Caco-2 (cell line): Measurements from ENCODE around the gene MET. TPM values are rescaled to one million over a fixed set of nuclear protein-coding genes. Genes with fewer than 3 reads are reported as not detected.

Experiments used
- BruUV-seq: library from RNA; stranded (reverse); fragments of 400-500 nt; replicated peaks from 2 replicates; lab custom pipeline; 2021; lab: Mats Ljungman, UMichigan
- CTCF ChIA-PET: fragments of 300-600 bp; sonication (Branson Sonifier 250); formaldehyde crosslinking; loops from one replicate; lab custom pipeline; 2022; ENCODE audit warnings: antibody characterized with exemption; lab: Charles Lee
- POLR2A ChIA-PET: fragments of 300-600 bp; sonication (Branson Sonifier 250); formaldehyde crosslinking; loops from one replicate; lab custom pipeline; 2022; ENCODE audit warnings: antibody characterized with exemption; lab: Charles Lee
- DNase-seq, 2 experiments: peaks; one replicate each; pipeline versions ENCODE4 v3.0.0 to v3.0.0-alpha.2; 2020 to 2022
- H3K27me3 ChIP-seq: replicated peaks from 2 replicates; pipeline ENCODE4 v1.6.0; 2011; ENCODE audit warnings: low read length; ENCODE audit not compliant: control insufficient read depth, insufficient read depth
- H3K36me3 ChIP-seq: 2 replicates; pipeline ENCODE4 v1.5.1; 2011; ENCODE audit warnings: low read length; ENCODE audit not compliant: control insufficient read depth, insufficient read depth
- H3K4me1 ChIP-seq: fragments of 250-450 bp; sonication (Bioruptor Pico); 2 replicates; pipeline ENCODE4 v1.5.1; 2020; ENCODE audit warnings: mild to moderate bottlenecking
- H3K4me3 ChIP-seq: 2 replicates; pipeline ENCODE4 v1.5.1; 2011; ENCODE audit warnings: low read depth, mild to moderate bottlenecking, control low read depth, low read length
- H3K9me3 ChIP-seq: fragments of 250-450 bp; sonication (Bioruptor Pico); 2 replicates; pipeline ENCODE4 v1.5.1; 2020; ENCODE audit warnings: mild to moderate bottlenecking, moderate library complexity
- H3K27ac Mint-ChIP-seq: one replicate; pipeline ENCODE4 v1.8.0; 2022; ENCODE audit warnings: mixed read lengths; ENCODE audit not compliant: unreplicated experiment
- H3K27me3 Mint-ChIP-seq: one replicate; pipeline ENCODE4 v1.8.0; 2022; ENCODE audit warnings: mixed read lengths; ENCODE audit not compliant: insufficient read depth, unreplicated experiment
- H3K36me3 Mint-ChIP-seq: one replicate; pipeline ENCODE4 v1.8.0; 2022; ENCODE audit warnings: mild to moderate bottlenecking, mixed read lengths; ENCODE audit not compliant: insufficient read depth, unreplicated experiment
- H3K4me1 Mint-ChIP-seq: one replicate; pipeline ENCODE4 v1.8.0; 2022; ENCODE audit warnings: low read depth, mixed read lengths; ENCODE audit not compliant: unreplicated experiment
- H3K4me3 Mint-ChIP-seq: one replicate; pipeline ENCODE4 v1.8.0; 2022; ENCODE audit warnings: mild to moderate bottlenecking, moderate library complexity, mixed read lengths; ENCODE audit not compliant: unreplicated experiment
- H3K9me3 Mint-ChIP-seq: one replicate; pipeline ENCODE4 v1.8.0; 2022; ENCODE audit warnings: mixed read lengths; ENCODE audit not compliant: unreplicated experiment
- intact Hi-C: fragments of 100-400 bp; cut with micrococcal nuclease; formaldehyde crosslinking; loops from one replicate; pipeline ENCODE4 v1.10.0; 2022; ENCODE audit not compliant: unreplicated experiment
- total RNA-seq: library from RNA; stranded (reverse); gene quantifications from 2 replicates; pipeline ENCODE4 v1.2.3, GENCODE V29; 2022
- TF ChIP-seq, protein P1 (sequence below), 2 experiments: fragments of 200-600 bp in 1 of 2; IDR thresholded peaks; 1 replicate in 1 of 2; 2 replicates in 1 of 2; pipeline versions ENCODE4 v1.5.1 to v1.8.0; 2011 to 2022; ENCODE audit warnings: antibody characterized with exemption in 1 of 2, control low read depth in 1 of 2, inconsistent platforms in 1 of 2, low read depth in 1 of 2, low read length in 1 of 2, mild to moderate bottlenecking in 1 of 2, moderate library complexity in 1 of 2; ENCODE audit not compliant: insufficient read depth in 1 of 2, severe bottlenecking in 1 of 2, unreplicated experiment in 1 of 2

MET gene
- total RNA-seq, 1 experiment from 2014 or later: 82.9 TPM

DNA sequence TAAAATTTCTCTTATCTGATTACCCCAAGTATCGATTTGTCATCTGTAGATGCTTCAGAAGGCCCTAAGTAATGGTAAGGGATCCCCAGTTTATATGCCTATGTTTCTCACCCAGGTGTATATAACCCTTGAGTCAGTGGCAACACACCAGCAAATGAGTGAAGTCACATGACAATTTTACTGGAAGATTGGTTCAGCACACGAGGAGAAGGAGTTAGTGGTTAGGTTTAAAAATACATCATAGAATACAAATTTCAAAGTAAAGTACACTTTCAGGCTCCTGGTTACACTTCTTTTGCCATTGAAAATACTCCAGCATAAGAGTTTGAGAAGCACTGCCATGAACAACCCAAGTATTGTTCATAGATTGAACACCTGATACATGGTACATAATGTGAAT lies 160.7 kb downstream of the MET start:
- Mint-ChIP-seq H3K4me3 (no peak overlapping the region), H3K36me3 (no peaks in the 10 kb centered on the region), H3K4me1 (no peaks in the 10 kb centered on the region), H3K27ac (no peak overlapping the region), H3K27me3 (no peaks in the 10 kb centered on the region), H3K9me3 (no peaks in the 10 kb centered on the region)
- TF ChIP-seq, protein P1, sequence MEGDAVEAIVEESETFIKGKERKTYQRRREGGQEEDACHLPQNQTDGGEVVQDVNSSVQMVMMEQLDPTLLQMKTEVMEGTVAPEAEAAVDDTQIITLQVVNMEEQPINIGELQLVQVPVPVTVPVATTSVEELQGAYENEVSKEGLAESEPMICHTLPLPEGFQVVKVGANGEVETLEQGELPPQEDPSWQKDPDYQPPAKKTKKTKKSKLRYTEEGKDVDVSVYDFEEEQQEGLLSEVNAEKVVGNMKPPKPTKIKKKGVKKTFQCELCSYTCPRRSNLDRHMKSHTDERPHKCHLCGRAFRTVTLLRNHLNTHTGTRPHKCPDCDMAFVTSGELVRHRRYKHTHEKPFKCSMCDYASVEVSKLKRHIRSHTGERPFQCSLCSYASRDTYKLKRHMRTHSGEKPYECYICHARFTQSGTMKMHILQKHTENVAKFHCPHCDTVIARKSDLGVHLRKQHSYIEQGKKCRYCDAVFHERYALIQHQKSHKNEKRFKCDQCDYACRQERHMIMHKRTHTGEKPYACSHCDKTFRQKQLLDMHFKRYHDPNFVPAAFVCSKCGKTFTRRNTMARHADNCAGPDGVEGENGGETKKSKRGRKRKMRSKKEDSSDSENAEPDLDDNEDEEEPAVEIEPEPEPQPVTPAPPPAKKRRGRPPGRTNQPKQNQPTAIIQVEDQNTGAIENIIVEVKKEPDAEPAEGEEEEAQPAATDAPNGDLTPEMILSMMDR (IDR thresholded peaks at IDR 0.05; ENCODE audit: insufficient read depth in 1 of 2, low read depth in 1 of 2, low read length in 1 of 2, severe bottlenecking in 1 of 2, unreplicated experiment in 1 of 2): no peak
- H3K9me3 ChIP-seq: no peaks in the 10 kb centered on the region
- H3K4me3 ChIP-seq: no peak overlapping the region
- no TSS peak for BruUV-seq
- intact Hi-C loops: no loop called here
- H3K4me1 ChIP-seq: no peaks in the 10 kb centered on the region
- H3K36me3 ChIP-seq: no peaks in the 10 kb centered on the region
- CTCF ChIA-PET: interaction anchor here (0.6 kb wide), 1 partner anchor 161 kb away, joined by 3 read pairs; the partner anchor contains the start of gene MET
- no peak for DNase-seq
- POLR2A ChIA-PET: no interaction called here
- no peaks in the 10 kb centered on the region for H3K27me3 ChIP-seq

- Mint-ChIP-seq H3K27ac (no peak overlapping the region), H3K36me3 (no peaks in the 10 kb centered on the region), H3K9me3 (no peaks in the 10 kb centered on the region), H3K27me3 (no peaks in the 10 kb centered on the region), H3K4me3 (no peak overlapping the region), H3K4me1 (no peaks in the 10 kb centered on the region)
- intact Hi-C loops: no loop called here
- ChIA-PET CTCF (no interaction called here), POLR2A (no interaction called here)
- H3K4me1 ChIP-seq: no peaks in the 10 kb centered on the region
- no peak for DNase-seq
- H3K36me3 ChIP-seq: no peaks in the 10 kb centered on the region
- no peaks in the 10 kb centered on the region for H3K9me3 ChIP-seq
- TF ChIP-seq, protein P1 (IDR thresholded peaks at IDR 0.05; ENCODE audit: insufficient read depth in 1 of 2, low read depth in 1 of 2, low read length in 1 of 2, severe bottlenecking in 1 of 2, unreplicated experiment in 1 of 2): no peak
- no peaks in the 10 kb centered on the region for H3K27me3 ChIP-seq
- no TSS peak for BruUV-seq
- no peak overlapping the region for H3K4me3 ChIP-seq
These were observed 163.0 kb downstream of the MET start for GRCh38 chr7:116834815-116835504.

- CTCF ChIA-PET: no interaction called here
- POLR2A ChIA-PET: no interaction called here
These were observed 164.1 kb downstream of the MET start for GRCh38 chr7:116836048-116836447.

More at GRCh38 chr7:116836048-116836447, 164.1 kb downstream of the MET start:
- Mint-ChIP-seq H3K36me3 (no peaks in the 10 kb centered on the region), H3K27ac (no peak overlapping the region), H3K9me3 (no peaks in the 10 kb centered on the region), H3K27me3 (no peaks in the 10 kb centered on the region), H3K4me1 (no peaks in the 10 kb centered on the region), H3K4me3 (no peak overlapping the region)
- H3K4me3 ChIP-seq: no peak overlapping the region
- H3K27me3 ChIP-seq: no peaks in the 10 kb centered on the region
- no TSS peak for BruUV-seq
- TF ChIP-seq, protein P1 (IDR thresholded peaks at IDR 0.05; ENCODE audit: insufficient read depth in 1 of 2, low read depth in 1 of 2, low read length in 1 of 2, severe bottlenecking in 1 of 2, unreplicated experiment in 1 of 2): no peak
- no peaks in the 10 kb centered on the region for H3K9me3 ChIP-seq
- H3K36me3 ChIP-seq: no peaks in the 10 kb centered on the region
- no peak for DNase-seq
- intact Hi-C loops: no loop called here
- no peaks in the 10 kb centered on the region for H3K4me1 ChIP-seq
